GM06990 (cell line): ENCODE measurements around the gene PRLR.

Experiments
- DNase-seq: peaks from one replicate; pipeline ENCODE4 v3.0.0-alpha.2; 2011; ENCODE audit not compliant: insufficient read length; ENCODE audit errors: extremely low read depth
- H3K27me3 ChIP-seq: replicated peaks from 2 replicates; pipeline ENCODE4 v1.6.0; 2011; ENCODE audit warnings: low read length; ENCODE audit not compliant: control insufficient read depth, insufficient read depth
- H3K36me3 ChIP-seq: 2 replicates; pipeline ENCODE4 v1.5.1; 2011; ENCODE audit warnings: low read length; ENCODE audit not compliant: control insufficient read depth, insufficient read depth
- H3K4me3 ChIP-seq: replicated peaks from 2 replicates; pipeline ENCODE4 v1.5.1; 2011; ENCODE audit warnings: low read depth, mild to moderate bottlenecking, control low read depth, low read length
- TF ChIP-seq, protein P1 (sequence below): IDR thresholded peaks from 2 replicates; pipeline ENCODE4 v1.5.1; 2011; ENCODE audit warnings: low read length, control low read depth, mild to moderate bottlenecking, inconsistent platforms; ENCODE audit not compliant: insufficient read depth, poor library complexity, severe bottlenecking

Gene PRLR

DNA sequence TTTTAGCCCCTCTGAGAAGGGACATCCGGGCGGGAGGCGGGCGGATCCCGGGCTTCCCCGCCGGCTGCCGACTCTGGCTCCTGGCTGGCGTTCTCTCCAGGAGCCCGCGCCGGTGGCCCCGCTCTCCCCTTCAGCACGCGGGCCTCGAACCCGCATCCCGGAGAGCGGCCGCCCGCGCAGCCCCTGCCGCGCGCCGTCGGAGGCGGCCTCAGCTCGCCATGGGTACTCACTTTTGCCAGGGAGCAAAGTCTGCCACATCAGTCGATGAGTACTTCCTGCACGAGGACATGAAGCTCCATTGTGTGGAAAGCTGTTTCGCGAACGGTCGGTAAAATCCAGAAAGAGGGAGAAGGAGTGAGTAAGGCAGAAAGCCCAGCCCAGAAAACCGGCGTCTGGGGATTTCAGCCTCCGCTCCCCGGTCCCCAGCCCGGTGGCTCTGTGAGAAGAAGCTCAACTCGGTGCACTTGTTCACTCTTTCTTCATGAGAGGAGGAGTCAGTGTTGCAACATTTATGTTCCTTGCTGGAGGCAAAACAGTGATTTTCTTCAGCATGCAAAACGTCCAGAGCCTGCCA is at the start of gene PRLR:
PRLR (minus strand) TSS at position 450 of the 574 bp plus-strand sequence. CDS start 140,867 bp downstream, outside the sequence.
- DNase-seq, result peak; percentile 34
- no peaks in the 10 kb centered on the region; the same call in 1 of the 2 replicates for H3K27me3 ChIP-seq
- no peaks in the 10 kb centered on the region for H3K36me3 ChIP-seq
- TF ChIP-seq, protein P1, sequence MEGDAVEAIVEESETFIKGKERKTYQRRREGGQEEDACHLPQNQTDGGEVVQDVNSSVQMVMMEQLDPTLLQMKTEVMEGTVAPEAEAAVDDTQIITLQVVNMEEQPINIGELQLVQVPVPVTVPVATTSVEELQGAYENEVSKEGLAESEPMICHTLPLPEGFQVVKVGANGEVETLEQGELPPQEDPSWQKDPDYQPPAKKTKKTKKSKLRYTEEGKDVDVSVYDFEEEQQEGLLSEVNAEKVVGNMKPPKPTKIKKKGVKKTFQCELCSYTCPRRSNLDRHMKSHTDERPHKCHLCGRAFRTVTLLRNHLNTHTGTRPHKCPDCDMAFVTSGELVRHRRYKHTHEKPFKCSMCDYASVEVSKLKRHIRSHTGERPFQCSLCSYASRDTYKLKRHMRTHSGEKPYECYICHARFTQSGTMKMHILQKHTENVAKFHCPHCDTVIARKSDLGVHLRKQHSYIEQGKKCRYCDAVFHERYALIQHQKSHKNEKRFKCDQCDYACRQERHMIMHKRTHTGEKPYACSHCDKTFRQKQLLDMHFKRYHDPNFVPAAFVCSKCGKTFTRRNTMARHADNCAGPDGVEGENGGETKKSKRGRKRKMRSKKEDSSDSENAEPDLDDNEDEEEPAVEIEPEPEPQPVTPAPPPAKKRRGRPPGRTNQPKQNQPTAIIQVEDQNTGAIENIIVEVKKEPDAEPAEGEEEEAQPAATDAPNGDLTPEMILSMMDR, result no peak
- H3K4me3 ChIP-seq, result peak within 1 kb of the TSS; percentile 29

DNA sequence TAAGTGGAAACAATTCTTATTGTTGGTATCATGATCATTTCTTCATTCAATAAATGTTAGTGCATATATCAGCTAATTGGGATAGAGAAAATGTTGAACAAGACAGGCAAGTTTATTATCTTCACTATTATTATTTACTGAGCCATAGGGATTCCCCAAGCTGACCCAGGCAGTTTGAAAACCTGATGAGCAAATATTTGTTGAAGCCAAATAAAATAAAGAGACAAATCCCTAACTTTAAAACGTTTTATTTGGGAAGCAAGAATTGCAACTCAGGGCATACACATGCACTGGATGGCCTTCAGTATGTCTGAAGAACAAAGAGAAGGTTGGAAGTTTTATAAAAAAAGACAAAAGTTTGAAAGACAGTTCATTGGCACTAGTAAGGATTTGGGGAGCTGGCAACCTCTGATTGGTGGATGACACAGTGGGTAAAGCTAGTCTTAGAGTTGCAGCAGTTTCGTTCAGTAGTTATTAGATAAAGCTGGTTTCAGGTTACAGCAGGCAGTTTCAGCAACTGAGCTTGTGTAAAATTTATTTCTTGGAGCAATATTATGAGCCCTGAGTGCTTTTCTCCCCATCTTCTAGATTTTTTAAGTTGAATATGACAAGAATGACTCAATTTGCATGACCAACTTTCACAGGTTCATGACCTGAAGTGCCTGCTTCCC is 44.7 kb upstream of the PRLR start:
- no peak overlapping the region for H3K4me3 ChIP-seq
- DNase-seq, result no peak
- no peaks in the 10 kb centered on the region for H3K36me3 ChIP-seq
- TF ChIP-seq, protein P1, result no peak
- no peaks in the 10 kb centered on the region for H3K27me3 ChIP-seq

DNA sequence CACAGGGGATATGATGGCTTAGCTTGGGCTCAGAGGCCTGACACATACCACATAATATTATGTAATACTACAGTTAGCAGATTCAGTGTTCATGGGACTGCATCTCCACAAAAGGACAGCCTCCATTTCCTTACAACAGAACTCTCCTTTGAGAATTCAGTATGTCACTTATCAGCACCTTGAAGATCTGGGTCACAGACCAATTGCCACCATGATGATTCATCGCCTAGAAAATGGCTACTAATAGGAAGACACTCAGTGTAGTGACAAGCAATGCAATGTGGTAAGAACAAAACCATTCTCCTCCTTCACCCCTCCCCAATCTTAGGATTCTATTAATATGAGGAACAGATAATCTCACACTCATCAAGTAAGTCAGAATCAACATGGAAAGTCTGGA is 38.7 kb upstream of the PRLR start:
- H3K27me3 ChIP-seq, result no peaks in the 10 kb centered on the region
- no peak for DNase-seq
- no peaks in the 10 kb centered on the region for H3K36me3 ChIP-seq
- no peak overlapping the region for H3K4me3 ChIP-seq
- TF ChIP-seq, protein P1, result no peak

DNA sequence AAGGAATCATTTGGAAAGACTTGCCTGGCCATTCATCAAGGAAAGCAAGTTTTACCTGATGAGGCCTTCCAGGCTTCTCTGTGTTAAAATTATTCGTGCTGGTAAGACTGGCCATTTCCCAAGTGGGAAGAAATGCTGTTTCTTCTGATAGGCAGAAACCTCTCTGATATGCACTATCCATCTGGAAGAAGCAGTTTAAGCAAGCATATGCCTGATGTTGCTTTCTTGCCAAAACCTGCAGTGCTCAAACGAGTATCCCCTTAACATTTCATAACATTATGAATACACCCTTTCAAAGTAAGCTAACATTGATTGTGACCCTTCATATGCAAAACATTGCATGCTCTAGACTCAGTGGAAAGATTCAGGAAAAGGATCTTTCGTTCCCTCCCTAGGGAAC is 36.0 kb upstream of the PRLR start:
- Histone ChIP-seq H3K4me3 (no peak overlapping the region), H3K27me3 (no peaks in the 10 kb centered on the region), H3K36me3 (no peaks in the 10 kb centered on the region)
- TF ChIP-seq, protein P1, result no peak
- no peak for DNase-seq

DNA sequence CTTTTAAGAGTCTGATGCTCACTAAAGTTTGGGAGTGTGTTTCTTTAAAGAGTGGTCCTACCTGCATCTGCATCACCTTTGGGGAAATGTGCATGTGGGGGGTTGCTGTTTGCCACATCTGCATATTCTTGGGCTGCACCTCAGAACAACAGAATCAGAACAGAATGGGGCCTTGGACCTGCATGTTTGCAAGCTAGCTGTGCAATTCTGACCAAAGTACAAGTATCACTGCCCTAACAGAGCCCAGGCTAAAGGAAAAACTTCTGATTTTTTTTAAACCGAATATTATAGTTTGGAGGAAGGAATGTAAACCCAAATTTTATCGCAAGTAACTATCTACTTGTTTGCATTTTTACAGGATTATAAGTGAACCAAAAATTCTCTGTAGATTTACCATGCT is 34.2 kb upstream of the PRLR start:
- TF ChIP-seq, protein P1, result no peak
- no peak for DNase-seq
- Histone ChIP-seq H3K27me3 (no peaks in the 10 kb centered on the region), H3K4me3 (no peak overlapping the region), H3K36me3 (no peaks in the 10 kb centered on the region)
